GM15510 (cell line): Measurements from ENCODE around the gene AP1G2.

Experiments
- POLR2A ChIP-seq: IDR thresholded peaks from 3 replicates; pipeline ENCODE4 v1.6.1; 2011; ENCODE audit warnings: borderline replicate concordance; ENCODE audit not compliant: insufficient read length; ENCODE audit errors: extremely low read depth

Gene AP1G2

GRCh38 chr14:23538785-23539184 lies 28.8 kb downstream of the AP1G2 start:
- TF ChIP-seq POLR2A = no peak

DNA sequence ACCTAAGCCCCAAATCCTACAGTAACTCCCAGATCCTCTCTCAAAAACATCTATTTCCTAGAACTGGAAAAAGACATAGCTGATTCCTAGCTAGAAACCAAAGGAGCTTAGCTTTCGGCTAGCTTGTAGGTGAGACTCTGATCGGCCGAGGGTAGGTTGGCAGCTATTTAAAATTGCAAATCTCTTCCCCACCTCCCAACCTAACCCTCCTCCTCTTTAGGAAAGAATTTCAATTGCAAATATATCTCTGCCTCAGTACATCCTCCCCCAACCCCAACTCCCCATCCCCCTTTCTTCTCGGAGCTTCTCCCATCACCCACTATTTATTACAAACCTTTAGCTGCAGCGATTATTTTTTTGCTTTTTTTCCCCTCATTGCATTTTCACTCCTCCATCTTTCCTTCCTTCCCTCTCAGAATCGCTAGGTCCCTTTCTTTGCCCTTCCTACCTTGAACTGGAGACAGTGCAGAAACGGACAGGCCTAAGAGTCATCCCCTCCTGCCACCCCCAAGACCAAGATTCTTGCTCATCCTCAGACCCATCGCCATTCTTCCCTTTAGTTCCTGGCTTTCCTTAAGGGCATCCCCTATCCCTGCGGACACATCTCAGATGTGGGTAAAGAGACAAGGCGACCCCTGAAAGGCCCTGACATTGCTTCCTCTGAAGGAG lies 29.4 kb downstream of the AP1G2 start:
- TF ChIP-seq POLR2A = no peak

DNA sequence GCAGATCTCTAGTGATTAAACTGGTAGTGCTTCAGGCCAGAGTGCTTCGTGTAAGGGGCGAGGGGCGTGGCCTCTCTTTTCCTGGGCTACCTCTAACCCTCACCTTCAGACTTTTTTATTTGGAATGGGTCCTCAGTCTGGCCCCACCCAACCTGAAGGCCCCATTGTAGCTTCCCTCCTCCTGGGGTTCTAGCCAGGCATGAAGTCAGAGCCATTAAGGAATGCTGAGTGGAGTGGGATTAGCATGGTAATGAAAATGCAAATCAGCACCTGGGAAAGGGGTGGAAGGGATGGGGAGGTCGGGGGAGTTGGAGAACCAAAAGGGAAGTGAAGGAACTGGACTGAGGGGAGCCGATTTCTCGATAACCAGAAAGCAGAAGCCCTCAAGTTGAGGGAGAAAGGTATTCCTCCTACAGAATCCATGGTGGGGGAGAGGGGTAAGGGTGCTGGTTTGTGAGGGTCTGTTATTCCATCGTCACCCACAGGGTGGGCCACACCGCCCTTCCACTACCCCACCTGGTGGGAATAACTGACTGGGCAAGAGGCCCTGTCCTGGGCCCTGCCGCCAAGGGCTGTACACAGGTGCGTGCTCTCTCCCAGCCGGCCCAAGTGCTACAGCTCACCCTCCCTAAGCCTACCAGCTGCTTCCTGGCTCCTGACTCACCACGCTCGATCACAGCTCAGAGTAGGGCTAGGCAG lies 30.1 kb downstream of the AP1G2 start:
- no peak for TF ChIP-seq POLR2A

- TF ChIP-seq POLR2A = no peak
Measured at GRCh38 chr14:23536494-23536893, 31.1 kb downstream of the AP1G2 start.

DNA sequence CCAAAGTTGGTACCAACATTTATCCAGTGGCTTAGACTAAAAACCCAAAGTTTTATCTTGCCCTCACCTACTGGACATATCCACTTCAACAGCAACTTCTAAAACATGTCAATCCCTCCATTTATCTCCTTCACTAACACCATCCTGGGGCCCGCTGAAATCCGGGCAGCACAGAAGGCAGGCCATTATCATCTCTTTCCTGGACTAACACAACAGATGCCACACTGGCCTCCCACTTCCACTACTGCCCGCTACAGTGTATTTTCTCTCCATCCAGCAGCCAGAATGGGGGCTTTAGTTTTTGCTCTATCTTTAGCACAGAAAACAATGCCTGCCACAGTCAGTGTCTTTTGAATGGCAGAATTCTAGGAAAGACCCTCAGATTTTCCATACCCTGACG lies 31.6 kb downstream of the AP1G2 start:
- TF ChIP-seq POLR2A = no peak

- TF ChIP-seq POLR2A = no peak
Measured at GRCh38 chr14:23533652-23534435, 33.7 kb downstream of the AP1G2 start.

DNA sequence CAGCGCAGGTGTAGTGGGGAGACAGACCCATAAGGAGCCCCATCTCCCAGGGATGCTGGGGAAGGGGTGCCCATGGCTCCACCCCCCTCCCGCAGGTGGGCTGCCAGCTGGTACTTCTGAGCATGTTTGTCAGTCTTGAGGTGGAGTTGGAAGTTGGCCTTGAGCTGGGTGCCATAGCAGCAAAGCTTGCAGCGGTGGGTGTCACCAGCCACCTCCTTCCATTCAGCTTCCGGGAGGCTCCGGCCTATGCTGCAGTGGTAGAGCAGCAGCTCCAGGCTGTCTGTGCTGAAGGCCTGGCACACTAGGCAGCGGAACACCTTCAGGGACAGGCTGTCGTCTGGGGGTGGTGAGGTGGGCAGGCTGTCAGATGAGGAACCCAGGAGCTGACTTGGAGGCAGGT lies 34.9 kb downstream of the AP1G2 start:
- no peak for TF ChIP-seq POLR2A

- TF ChIP-seq POLR2A = no peak
Measured at GRCh38 chr14:23531391-23531790, 36.2 kb downstream of the AP1G2 start.

GRCh38 chr14:23530375-23531055 lies 37.1 kb downstream of the AP1G2 start:
- TF ChIP-seq POLR2A = no peak

GRCh38 chr14:23529016-23529415 lies 38.6 kb downstream of the AP1G2 start:
- no peak for TF ChIP-seq POLR2A

- TF ChIP-seq POLR2A = no peak
Measured at GRCh38 chr14:23528555-23528954, 39.0 kb downstream of the AP1G2 start.

DNA sequence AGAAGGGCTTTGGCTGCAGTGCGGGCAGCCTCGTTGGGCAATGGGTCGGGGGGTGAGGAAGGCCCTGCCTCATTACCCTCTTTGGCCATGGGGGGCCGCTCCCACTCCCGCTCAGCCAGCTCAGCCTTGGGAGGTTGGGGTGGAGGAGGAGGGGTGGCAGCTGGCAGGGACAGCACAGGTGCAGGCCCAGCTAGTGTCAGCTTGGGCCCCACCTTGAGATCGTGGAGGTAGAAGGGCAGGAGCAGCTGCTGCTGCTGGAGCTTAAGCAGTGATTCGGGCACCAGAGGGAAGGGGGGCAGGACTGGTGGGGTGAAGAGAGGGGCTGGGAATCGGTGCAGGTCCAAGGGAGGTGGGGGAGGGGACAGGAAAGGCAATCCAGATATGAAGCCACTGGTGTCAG lies 42.0 kb downstream of the AP1G2 start:
- TF ChIP-seq POLR2A = no peak

DNA sequence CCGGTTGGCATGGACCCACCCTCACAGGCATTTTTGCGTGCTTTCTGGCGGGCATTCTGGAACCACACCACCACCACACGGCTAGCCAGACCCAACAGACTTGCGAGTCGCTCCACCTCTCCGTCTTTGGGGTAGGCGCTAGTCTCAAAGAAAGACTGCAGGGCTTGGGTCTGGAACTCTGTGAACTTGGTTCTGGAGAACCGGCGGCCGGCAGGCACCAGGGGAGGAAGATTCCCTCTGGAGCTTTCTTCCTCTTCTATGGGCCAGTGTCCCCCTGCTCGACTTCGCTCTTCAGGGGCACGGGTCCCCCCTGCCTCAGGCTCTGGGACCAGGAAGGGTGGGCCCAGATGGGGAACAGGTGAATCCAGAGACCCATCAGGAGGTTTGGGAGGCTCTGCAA lies 42.6 kb downstream of the AP1G2 start:
- no peak for TF ChIP-seq POLR2A

DNA sequence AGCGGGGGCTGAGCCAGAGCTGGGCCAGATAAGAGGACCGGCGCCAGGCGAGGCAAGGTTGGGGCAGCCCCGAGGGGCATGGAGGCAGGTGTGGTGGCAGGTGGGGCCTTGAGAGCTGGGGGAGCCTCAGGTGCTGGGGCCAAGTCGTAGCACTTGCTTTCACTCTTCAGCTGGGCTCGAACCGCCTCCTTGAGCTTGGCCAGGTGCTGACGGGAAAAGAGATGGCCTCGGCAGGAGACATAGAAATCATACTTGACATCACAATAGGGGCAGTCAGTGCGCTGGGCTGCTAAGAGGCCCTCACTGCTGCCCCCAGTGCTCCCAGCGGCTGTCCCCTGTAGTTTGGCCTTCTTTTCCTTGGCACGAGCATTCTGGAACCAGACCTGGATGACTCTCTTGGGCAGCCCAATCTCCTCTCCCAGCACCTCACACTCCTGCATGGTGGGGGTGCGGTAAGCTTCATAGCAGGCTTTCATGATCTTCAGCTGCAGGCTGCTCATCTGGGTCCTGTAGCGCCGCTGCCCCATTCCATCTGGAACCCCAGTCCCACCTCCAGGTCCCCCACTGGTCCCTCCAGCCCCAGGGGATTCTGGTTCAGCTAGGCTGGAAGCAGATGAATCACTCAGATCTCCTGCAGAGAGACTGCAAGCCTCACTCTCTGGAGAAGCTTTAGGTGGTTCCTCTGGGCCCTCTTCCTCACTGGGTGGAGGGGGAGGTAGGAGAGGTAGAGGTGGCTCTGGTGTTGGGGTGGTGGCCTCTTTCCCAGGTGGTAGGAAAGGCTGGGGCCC lies 44.2 kb downstream of the AP1G2 start:
- TF ChIP-seq POLR2A = no peak
